HPDE6-E6E7 (cell line): ENCODE results near the gene KRTAP10-12.

Source experiments
- DNase-seq: peaks from one replicate; pipeline ENCODE4 v3.0.0; 2011; ENCODE audit warnings: missing footprints; ENCODE audit errors: extremely low spot score

The KRTAP10-12 gene

GRCh38 chr21:44711327-44712202 lies 14.6 kb downstream of the KRTAP10-12 start, which contains the start of gene TSPEAR:
TSPEAR (minus strand) TSS chr21:44711572; CDS start chr21:44711514, 58 bp downstream.
- no peak for DNase-seq

- no peak for DNase-seq
These were observed 15.4 kb downstream of the KRTAP10-12 start for GRCh38 chr21:44712203-44713028.

GRCh38 chr21:44713130-44713529 lies 16.2 kb downstream of the KRTAP10-12 start:
- no peak for DNase-seq

GRCh38 chr21:44713846-44714245 lies 16.9 kb downstream of the KRTAP10-12 start:
- DNase-seq, result no peak

GRCh38 chr21:44714905-44715304 lies 17.9 kb downstream of the KRTAP10-12 start:
- no peak for DNase-seq

- no peak for DNase-seq
These were observed 20.0 kb downstream of the KRTAP10-12 start for GRCh38 chr21:44716984-44717383.

GRCh38 chr21:44718093-44718492 lies 21.1 kb downstream of the KRTAP10-12 start:
- no peak for DNase-seq

GRCh38 chr21:44718571-44718970 lies 21.6 kb downstream of the KRTAP10-12 start:
- DNase-seq, result no peak

GRCh38 chr21:44720170-44720569 lies 23.2 kb downstream of the KRTAP10-12 start:
- no peak for DNase-seq

- DNase-seq, result no peak
These were observed 25.8 kb downstream of the KRTAP10-12 start for GRCh38 chr21:44722731-44723130.

- no peak for DNase-seq
These were observed 26.5 kb downstream of the KRTAP10-12 start for GRCh38 chr21:44723177-44724131.

- DNase-seq, result no peak
These were observed 27.2 kb downstream of the KRTAP10-12 start for GRCh38 chr21:44724196-44724595.

GRCh38 chr21:44724926-44725325 lies 28.0 kb downstream of the KRTAP10-12 start:
- no peak for DNase-seq

- no peak for DNase-seq
These were observed 29.9 kb downstream of the KRTAP10-12 start for GRCh38 chr21:44726826-44727225.

GRCh38 chr21:44727321-44727720 lies 30.3 kb downstream of the KRTAP10-12 start:
- DNase-seq, result no peak

GRCh38 chr21:44727757-44728156 lies 30.8 kb downstream of the KRTAP10-12 start:
- DNase-seq, result no peak

GRCh38 chr21:44728716-44729115 lies 31.7 kb downstream of the KRTAP10-12 start:
- no peak for DNase-seq

GRCh38 chr21:44729336-44730027 lies 32.5 kb downstream of the KRTAP10-12 start:
- DNase-seq, result no peak

- no peak for DNase-seq
These were observed 33.0 kb downstream of the KRTAP10-12 start for GRCh38 chr21:44730028-44730395.

- DNase-seq, result no peak
These were observed 34.1 kb downstream of the KRTAP10-12 start for GRCh38 chr21:44730951-44731579.
